ENCODE results near the gene ANKZF1. TPM values are rescaled to one million over a fixed set of nuclear protein-coding genes. Genes with fewer than 3 reads are reported as not detected.

The ANKZF1 gene
- total and polyA plus RNA-seq, 2 of the 8 experiments (the other 6 are each of a cell fraction or from before 2014, with no cell fraction given) = 32.5 to 50.1 TPM

- TF ChIP-seq ATF3 (IDR thresholded peaks at IDR 0.05; ENCODE audit: insufficient read depth, low read depth, low read length) (no peak), ATF2 (IDR thresholded peaks at IDR 0.05; ENCODE audit: low read length) (no peak)
Observed at GRCh38 chr2:219273937-219274336, 44.3 kb downstream of the ANKZF1 start (continued).
